Left colon (tissue), 2 donors: Measurements from ENCODE around the gene PHTF2. TPM values are rescaled to one million over a fixed set of nuclear protein-coding genes. Genes with fewer than 3 reads are reported as not detected.

Experiments used
- ATAC-seq: fragments of 200-7000 bp; cut with Tn5 transposase; one replicate; pipeline ENCODE4 v1.9.1; 2020; ENCODE audit warnings: mild to moderate bottlenecking, moderate library complexity
- DNase-seq, 2 donors: peaks; one replicate each; pipeline ENCODE4 v3.0.0-alpha.2; 2020
- intact Hi-C, 2 donors: fragments of 100-400 bp; cut with DNase I in 1 of 2; cut with micrococcal nuclease in 1 of 2; formaldehyde crosslinking; loops; one replicate each; pipeline versions ENCODE4 v1.11.2 to v1.14.0; 2022; cut with DNase I, micrococcal nuclease
- total RNA-seq, 2 donors: library from RNA; stranded (reverse); fragmentation: NEBNext Ultra II Directional; extraction: Animal tissue kit (Norgen Biotek cat#: 25700); gene quantifications; one replicate each; pipeline ENCODE4 v1.2.1, GENCODE V29; 2021
- donor health status: DM: no; HTN: no; CAD: no.
- donor health status: DM: yes; HTN: yes; CAD: no.

Gene PHTF2
- total RNA-seq, 2 donors from 2014 or later: 10.6 to 11.3 TPM

DNA sequence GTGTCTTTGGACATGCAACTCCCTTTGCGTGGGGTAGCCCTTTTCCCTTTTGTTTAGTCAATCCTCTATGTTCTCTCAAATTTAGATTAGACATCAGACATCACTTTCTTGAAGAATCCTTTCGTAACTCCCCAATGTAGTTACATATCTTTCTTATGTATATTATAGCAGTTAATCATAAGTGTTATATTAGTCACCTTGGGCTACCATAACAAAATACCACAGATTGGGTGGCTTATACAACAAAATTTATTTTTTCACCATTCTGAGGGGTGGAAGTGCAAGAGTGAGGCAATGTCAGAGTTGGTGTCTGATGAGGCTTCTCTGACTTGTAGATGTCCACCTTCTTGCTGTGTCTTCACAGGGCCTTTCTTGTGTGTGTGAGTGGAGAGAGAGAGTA, 105.7 kb downstream of the PHTF2 start:
- no peak for DNase-seq
- intact Hi-C loops: no loop called here
- no peak for ATAC-seq

DNA sequence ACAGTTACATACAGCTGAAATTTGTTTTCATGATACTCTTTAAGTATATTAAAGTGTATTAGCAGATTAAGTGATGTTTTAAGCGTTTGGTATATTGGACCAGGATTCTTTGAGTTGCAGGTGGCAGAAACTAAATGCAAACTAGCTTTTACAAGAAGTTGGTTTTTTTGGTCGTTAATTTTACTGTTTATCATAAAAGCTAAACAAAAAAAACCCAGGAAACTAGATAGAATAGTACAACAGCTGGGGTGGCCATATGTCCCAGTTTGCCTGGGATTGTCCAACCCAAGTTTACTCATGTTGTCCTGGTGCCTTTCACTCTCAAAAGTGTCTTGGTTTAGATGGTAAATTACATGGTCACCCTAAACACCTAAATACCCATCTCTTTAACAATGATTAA, 108.7 kb downstream of the PHTF2 start:
- no peak for ATAC-seq
- intact Hi-C loops: no loop called here
- no peak for DNase-seq

DNA sequence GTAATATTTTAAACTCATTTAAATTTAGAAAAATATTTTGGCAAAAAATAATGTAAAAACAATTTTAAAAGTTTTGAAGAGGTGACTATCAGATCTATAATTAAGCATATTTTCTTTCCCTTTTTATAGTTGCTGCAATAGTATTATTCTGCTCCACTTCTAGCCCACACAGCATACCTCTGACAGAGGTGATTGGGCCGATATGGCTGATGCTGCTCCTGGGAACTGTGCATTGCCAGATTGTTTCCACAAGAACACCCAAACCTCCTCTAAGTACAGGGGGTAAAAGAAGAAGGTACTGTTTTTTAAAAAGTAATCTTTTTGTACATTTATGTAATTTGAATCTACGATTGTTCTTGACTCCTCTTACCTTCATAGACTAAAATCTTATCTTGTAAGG, 110.1 kb downstream of the PHTF2 start:
- intact Hi-C loops: no loop called here
- DNase-seq: no peak
- ATAC-seq: no peak

DNA sequence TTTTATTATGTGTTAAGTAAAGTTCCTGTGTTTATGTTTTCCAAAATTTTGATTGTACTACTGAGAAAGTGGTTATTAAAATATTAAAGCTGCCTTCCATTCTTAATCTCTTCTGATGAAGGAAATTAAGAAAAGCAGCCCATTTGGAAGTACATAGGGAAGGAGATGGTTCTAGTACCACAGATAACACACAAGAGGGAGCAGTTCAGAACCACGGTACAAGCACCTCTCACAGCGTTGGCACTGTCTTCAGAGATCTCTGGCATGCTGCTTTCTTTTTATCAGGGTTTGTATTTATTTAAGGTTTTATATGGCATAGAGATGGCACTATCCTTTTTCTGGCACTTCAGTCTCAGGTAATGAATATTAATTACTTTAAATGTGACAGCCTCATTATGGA, 111.6 kb downstream of the PHTF2 start:
- ATAC-seq (no peak), DNase-seq (no peak)
- intact Hi-C loops: no loop called here

DNA sequence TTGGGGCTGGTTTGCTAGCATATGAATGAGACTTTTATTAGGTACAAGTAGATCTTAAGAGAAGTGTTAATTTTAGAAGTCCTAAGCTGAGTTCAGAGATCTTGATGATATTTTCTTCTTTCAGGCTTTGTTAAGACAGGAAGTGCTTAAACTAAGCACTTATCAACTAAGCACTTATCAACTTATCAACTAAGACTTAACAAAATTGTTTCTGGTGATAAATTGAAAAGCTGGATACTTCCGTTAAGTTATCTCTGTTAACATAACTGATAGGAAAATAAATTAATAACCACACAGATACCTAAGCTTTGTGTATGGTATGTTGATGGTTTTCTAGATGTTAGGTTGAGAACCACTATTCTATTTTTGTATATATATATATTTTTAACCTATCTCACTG, 113.7 kb downstream of the PHTF2 start:
- ATAC-seq (no peak), DNase-seq (no peak)
- intact Hi-C loops: no loop called here

DNA sequence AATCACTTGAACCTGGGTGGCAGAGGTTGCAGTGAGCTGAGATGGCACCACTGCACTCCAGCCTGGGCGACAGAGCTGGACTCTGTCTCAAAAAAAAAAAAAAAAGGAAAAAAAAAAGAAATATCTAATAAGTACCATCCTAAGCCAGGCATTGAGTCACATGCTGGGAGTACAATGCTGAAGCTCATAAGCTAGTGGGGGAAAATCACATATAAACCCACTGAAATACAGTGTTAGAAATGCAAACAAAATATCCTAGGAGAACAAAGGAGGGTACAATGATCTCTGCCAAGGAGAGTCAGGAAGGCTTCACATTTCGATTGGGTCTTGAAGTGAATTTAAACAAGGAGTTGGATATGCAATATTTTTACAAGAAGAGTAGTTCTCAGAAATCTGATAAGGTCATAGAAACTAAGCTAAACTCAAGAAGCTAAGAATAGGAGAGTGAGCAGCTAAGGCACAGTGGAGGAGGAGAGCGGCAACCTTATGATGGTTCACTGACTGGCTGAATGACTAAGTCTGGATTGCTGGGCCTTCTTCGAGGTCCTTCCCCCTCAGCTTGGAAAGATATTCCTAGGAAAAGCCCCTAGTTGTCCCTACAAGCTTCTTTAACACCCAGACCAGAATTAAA, 115.5 kb downstream of the PHTF2 start:
- intact Hi-C loops: no loop called here
- DNase-seq (no peak), ATAC-seq (no peak)

DNA sequence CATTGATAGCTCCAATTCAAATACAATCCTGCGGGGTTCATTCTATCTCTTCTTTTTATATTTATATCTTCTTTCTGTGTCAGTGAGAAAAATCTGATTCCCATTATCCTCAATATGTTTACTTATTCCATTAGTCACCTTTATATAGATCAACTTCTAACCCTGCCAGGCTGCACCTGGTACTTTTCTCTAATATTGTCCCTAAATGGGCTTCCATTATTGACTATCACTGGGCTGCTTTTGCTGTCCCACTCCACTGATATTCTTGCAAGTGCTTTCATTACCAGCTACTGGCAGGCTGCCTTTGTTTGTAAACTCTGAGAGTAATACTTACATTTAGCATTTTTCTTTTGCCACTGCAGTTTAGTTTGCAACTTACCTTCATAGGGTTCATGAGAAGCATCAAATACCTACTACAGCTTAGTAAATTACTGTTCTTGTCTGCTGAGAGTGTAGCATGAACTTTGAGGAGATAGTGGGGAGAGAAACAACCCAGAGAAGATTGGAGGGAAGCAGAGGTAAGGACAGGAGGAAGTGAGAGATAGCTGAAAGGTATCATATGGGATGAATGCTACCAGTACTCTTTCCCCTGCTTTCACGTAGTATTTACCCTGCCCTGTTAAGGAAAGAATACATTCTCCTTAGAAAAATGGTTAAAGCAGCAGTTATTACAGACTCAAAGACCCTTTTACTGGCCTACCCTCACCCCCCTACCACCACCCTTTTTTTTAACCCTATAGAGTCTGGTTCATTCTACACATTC, 119.1 kb downstream of the PHTF2 start:
- intact Hi-C loops: no loop called here
- no peak for ATAC-seq

DNA sequence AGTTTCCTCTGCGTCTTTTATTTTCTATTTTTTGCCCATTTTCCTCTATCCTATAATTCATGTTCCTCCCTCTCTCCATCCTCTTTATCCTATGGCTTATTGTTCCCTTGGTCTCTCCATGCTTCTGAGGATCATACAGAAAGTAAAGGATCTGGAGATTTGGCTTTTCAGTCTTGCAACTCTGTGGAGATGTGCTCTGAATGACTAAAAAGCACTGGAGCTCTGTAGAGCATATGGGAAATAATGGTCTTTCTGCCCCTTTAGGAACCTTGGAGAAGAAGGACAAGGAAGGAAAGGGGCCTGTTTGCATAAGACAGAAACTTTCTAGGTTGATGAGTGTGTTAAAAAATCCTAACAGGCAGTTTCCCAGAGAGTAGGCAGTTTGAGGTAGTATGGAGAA, 120.1 kb downstream of the PHTF2 start:
- ATAC-seq (no peak), DNase-seq (no peak)
- intact Hi-C loops: no loop called here

More for the DNA sequence above, 119.1 kb downstream of the PHTF2 start:
- no peak for DNase-seq

DNA sequence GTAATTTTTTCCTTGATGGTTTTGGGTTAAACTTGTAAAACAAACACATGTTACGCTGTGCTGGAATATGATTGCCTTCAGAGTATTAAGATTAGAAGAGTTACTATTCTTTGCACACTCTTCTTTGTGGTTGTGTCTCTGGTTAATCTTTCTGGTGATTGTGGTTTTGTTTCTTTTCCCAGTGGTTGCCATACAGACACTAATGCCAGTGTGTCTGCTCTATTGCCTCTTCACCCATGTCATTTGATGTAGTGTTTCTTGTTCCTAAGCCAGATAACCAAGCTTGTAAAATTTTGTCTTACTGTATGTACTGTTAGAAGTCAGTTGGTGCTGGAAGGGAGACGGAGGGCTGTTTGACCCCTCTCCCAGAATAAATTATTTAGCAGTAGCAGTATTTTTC, 124.8 kb downstream of the PHTF2 start:
- ATAC-seq (no peak), DNase-seq (no peak)
- intact Hi-C loops: no loop called here

DNA sequence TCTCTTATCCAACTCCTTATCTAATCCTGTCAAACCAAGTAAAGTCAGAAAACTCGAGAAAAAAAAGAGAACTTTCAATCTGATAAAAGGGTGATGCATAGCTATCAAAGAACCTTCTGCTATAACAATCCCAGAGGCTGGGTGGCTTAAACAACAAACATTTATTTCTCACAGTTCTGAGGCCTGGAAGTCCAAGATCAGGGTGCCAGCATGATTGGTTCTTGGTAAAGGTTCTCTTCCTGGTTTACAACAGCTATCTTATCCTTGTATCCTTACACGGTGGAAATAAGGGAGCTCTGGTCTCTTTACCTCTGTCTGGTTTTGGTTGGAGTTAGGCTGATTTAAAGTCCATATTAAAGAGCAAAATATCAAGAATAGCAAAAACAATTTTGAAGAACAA, 131.9 kb downstream of the PHTF2 start:
- DNase-seq (no peak), ATAC-seq (no peak)
- intact Hi-C loops: loop anchor here in 1 of 2 donors (5.0 kb wide), 1 partner anchor 273 kb away; no protein-coding TSS in a partner anchor

DNA sequence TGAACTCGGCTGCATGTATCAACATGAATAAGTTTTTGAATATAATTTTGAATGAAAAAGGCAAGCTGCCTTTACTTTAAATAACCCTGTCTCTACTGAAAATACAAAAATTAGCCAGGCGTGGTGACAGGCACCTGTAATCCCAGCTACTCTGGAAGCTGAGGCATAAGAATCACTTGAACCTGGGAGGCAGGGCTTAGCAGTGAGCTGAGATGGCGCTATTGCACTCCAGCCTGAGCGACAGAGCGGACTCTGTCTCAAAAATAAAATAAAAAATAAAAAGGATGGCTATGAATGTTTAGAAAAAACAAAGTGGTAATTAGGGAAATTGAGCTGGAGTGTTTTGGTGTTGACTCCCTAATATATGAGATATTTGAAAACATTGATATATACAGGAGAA, 133.3 kb downstream of the PHTF2 start:
- no peak for DNase-seq
- no peak for ATAC-seq
- intact Hi-C loops: loop anchor here in 1 of 2 donors (5.0 kb wide), 1 partner anchor 275 kb away; no protein-coding TSS in a partner anchor

DNA sequence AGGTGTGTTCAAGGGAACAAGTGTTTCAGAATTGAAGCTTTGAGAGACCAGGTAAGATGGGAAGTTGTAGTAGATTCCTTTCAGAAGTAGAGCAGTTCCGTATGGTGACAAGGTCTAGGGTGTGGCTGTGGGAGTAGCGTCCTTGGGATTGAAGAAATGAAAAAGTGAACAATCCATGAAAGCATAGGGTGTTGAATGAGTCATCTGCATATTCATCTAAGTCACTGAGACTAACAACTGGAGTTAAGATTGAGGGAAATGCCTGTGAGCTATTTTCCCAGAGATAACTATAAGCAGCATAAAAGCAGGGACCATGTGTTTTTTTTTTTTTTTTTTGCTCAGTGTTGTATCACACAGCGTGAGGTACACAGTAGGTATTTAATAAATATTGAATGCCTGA, 134.8 kb downstream of the PHTF2 start:
- intact Hi-C loops: loop anchor here in 1 of 2 donors (5.0 kb wide), 1 partner anchor 276 kb away; no protein-coding TSS in a partner anchor
- ATAC-seq (peak; percentile 85), DNase-seq (no peak)

DNA sequence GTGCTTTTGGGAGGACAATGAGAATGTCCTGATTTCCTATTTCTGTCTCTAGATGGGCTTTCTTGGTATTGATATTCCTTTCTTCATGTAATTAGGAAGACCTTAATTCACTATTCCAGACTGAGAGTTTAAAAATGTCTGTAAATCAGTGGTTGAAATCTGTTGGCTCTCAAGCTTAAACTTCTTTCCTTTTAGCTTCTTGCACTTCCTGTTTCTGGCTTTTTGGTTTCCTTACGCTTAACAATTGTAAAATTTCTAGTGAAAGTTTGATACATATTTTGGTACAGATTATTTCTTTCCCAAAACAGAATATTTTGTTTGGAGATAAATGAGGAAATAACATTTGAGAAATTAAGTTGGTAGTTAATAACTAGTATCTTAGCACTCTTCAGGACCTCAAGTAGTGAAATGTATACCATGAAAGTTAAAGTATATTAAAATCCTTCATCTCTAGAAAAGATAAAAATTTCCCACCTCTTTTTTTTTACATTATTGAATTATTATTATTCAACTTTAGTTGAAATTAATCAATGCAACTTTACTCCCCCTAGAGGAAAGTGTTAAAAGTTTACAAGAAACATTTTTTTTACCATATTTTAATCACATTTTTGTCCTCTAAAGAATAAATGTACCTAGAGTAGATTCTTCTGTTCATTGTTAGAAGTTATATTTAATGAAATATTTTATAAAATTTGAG, 137.2 kb downstream of the PHTF2 start:
- no peak for ATAC-seq

DNA sequence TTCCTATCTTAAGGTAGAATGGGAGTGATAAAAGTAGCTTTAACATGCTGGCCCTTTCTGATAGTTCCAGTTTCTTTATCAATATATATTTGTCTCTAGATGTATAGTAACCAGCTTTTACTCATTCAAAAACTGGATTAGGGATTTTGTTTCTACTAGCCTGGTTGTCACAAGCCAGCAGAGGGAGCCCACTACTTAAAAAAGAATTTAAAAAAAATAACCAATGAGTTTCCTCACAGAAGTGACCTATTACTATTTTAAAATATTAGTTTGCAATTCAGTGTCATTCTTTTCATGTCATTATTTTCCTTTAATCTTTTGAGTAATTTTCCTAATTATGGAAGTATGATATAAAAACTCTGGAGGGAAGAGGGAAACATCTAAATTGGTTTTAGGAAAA, 142.1 kb downstream of the PHTF2 start:
- peak; percentile 56 for ATAC-seq

More for the DNA sequence above, 137.2 kb downstream of the PHTF2 start:
- intact Hi-C loops: no loop called here
- DNase-seq: no peak

DNA sequence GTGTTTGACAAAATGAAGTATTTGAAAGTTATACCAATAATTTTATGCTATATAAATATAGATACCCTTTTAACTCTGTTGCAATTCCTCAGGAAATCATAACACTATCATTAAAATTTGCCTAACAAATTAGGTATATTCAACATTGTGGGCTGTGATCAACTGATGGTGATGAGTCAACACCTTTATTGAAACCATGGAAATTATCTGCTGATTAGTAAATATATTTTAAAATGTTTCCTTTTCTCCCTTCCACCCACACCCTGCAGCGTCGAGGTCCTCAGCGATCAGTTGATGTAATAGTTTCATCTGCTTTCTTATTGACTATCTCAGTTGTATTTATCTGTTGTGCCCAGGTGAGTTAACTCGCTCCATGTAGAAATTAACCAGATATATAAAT, 143.9 kb downstream of the PHTF2 start:
- no peak for DNase-seq
- ATAC-seq: no peak
- intact Hi-C loops: no loop called here

More for the DNA sequence above, 142.1 kb downstream of the PHTF2 start:
- intact Hi-C loops: no loop called here
- DNase-seq: peak in 1 of 2 donors; percentile 40

DNA sequence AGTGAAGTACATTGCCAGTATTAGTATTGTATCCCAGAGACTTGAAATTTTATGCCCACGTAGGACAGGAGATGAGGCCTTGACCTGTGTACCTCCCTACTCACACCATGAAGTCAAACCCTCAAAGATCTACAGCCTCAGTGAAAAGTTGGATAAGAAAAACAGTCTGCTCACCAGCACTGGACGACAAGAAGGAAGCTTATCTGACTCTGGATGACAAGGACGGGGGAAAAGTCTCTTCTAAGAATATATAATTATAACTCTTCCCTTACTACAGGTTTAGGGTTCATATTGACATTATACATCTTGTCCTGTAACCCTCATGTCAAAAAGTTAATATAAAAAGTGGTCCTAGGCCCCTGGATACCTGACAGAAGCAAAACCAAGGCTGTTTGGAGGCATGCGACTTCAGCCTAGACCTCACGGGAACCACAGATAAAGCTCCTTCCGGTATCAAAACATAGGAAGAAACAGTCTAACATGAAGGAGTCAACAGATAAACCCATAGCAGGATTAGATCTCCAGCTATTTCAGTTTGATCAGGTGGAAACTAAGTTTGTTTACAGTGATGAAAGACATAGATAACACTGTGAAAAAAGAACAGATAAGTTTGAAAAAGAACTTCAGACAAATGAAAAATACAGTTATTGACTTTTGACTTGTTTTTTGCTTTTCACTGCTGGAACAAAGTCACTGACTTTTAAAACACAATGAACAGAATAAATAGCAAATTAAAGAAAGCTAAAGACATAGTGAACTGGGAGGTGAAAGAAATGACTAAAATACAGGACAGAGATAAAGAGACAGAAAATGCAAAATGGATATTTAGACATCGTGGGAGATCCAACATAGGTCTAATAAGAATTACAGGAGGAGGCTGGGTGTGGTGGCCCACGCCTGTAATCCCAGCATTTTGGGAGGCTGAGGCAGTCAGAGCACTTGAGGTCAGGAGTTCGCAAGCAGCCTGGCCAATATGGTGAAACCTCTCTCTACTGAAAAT, 145.9 kb downstream of the PHTF2 start:
- intact Hi-C loops: no loop called here
- no peak for DNase-seq
- ATAC-seq: no peak

DNA sequence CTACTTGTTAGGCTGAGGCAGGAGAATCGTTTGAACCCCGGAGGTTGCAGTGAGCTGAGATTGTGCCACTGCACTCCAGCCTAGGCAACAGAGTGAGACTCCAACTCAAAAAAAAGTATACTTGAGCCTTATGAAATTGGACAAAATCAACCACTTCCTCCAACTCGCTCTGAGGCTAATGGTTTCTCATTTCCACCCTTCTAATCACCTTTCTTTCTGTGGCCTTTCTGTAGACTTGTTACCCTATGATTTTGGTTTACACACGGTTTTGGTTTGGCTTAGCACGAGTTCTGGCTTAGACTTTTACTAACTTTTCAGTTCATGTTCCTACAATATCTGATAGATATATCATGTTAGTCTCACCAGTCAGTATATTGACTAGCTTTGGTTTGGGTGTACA, 152.0 kb downstream of the PHTF2 start:
- intact Hi-C loops: no loop called here
- ATAC-seq (no peak), DNase-seq (no peak)

DNA sequence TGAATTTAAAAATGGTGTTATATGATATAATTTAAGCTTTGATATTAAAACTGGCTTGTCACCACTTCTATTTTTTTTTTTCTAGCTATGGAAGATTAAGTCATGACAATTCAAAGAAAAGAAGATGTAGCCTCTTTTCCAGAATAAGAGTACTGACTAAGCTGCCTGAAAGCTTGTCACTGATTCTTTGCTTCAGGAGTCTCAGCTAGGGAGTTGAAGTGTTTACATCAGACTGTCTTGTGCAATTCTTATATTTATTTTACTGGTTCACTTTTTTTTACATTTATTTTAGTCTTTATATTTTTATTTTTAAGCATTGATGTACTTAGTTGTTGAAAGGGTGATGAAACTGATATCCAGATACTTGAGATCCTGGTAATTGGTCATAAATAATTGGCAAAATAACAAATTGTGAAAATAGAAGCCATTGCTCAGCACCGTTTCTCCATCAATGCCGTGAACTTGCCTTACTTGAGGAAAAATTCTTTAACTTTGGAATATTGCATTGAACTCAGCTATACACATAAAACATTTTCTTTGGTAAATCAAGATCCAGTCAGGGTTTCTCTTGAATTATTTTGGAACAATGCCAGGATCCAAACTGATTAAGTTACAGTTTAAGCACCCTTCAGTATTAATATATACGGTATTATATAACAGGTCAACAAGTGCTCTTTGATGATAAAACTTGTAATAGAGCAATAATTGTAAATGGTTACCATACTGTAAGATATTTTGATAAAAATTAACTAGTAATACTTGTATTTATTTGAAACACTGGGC, 156.4 kb downstream of the PHTF2 start:
- DNase-seq: no peak
- intact Hi-C loops: no loop called here

More for the DNA sequence above, 156.4 kb downstream of the PHTF2 start:
- ATAC-seq: no peak
